ENCODE measurements around the gene CHST15. TPM values are rescaled to one million over a fixed set of nuclear protein-coding genes. Genes with fewer than 3 reads are reported as not detected.

CHST15 gene
- polyA plus RNA-seq, 1 donor from 2014 or later, result 0.79 TPM

DNA sequence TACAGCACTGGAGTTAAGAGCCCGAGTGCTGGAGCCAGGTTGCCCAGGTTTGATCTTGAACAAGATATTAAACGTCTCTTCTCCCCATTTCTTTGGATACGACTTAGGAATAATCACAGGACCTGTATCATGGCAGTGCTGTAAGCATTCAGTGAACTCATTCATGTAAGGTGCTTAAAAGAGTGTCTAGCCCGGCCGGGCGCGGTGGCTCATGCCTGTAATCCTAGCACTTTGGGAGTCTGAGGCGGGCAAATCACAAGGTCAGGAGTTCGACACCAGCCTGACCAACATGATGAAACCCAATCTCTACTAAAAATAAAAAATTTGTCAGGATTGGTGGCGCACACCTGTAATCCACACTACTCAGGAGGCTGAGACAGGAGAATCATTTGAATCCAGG lies 40.8 kb downstream of the CHST15 start:
- no peak overlapping the region for H3K27ac ChIP-seq (ENCODE audit: low read length)
- H3K79me2 ChIP-seq (replicated peaks; ENCODE audit: insufficient read depth, low read length), result no peaks in the 10 kb centered on the region
- H3K4me2 ChIP-seq (ENCODE audit: low read length), result no peak overlapping the region
- no peaks in the 10 kb centered on the region for H3K36me3 ChIP-seq (ENCODE audit: insufficient read depth, low read length)
- no peak overlapping the region for H3K9ac ChIP-seq (ENCODE audit: low read length)
- no peaks in the 10 kb centered on the region for H3K9me3 ChIP-seq (ENCODE audit: low read length)
- no peaks in the 10 kb centered on the region for H3K9me2 ChIP-seq (ENCODE audit: insufficient read depth, low read length)
- TF ChIP-seq RAD21 (conservative IDR thresholded peaks at IDR 0.05), result no peak
- TF ChIP-seq, protein P1, sequence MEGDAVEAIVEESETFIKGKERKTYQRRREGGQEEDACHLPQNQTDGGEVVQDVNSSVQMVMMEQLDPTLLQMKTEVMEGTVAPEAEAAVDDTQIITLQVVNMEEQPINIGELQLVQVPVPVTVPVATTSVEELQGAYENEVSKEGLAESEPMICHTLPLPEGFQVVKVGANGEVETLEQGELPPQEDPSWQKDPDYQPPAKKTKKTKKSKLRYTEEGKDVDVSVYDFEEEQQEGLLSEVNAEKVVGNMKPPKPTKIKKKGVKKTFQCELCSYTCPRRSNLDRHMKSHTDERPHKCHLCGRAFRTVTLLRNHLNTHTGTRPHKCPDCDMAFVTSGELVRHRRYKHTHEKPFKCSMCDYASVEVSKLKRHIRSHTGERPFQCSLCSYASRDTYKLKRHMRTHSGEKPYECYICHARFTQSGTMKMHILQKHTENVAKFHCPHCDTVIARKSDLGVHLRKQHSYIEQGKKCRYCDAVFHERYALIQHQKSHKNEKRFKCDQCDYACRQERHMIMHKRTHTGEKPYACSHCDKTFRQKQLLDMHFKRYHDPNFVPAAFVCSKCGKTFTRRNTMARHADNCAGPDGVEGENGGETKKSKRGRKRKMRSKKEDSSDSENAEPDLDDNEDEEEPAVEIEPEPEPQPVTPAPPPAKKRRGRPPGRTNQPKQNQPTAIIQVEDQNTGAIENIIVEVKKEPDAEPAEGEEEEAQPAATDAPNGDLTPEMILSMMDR (IDR thresholded peaks at IDR 0.05; ENCODE audit: poor library complexity, severe bottlenecking), result no peak
- TF ChIP-seq EP300 (conservative IDR thresholded peaks at IDR 0.05; ENCODE audit: poor library complexity, severe bottlenecking), result no peak
- TF ChIP-seq, protein P2, sequence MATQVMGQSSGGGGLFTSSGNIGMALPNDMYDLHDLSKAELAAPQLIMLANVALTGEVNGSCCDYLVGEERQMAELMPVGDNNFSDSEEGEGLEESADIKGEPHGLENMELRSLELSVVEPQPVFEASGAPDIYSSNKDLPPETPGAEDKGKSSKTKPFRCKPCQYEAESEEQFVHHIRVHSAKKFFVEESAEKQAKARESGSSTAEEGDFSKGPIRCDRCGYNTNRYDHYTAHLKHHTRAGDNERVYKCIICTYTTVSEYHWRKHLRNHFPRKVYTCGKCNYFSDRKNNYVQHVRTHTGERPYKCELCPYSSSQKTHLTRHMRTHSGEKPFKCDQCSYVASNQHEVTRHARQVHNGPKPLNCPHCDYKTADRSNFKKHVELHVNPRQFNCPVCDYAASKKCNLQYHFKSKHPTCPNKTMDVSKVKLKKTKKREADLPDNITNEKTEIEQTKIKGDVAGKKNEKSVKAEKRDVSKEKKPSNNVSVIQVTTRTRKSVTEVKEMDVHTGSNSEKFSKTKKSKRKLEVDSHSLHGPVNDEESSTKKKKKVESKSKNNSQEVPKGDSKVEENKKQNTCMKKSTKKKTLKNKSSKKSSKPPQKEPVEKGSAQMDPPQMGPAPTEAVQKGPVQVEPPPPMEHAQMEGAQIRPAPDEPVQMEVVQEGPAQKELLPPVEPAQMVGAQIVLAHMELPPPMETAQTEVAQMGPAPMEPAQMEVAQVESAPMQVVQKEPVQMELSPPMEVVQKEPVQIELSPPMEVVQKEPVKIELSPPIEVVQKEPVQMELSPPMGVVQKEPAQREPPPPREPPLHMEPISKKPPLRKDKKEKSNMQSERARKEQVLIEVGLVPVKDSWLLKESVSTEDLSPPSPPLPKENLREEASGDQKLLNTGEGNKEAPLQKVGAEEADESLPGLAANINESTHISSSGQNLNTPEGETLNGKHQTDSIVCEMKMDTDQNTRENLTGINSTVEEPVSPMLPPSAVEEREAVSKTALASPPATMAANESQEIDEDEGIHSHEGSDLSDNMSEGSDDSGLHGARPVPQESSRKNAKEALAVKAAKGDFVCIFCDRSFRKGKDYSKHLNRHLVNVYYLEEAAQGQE (IDR thresholded peaks at IDR 0.05; ENCODE audit: borderline replicate concordance), result no peak
- no peak for TF ChIP-seq POLR2AphosphoS5 (IDR thresholded peaks at IDR 0.05)
- no peak for TF ChIP-seq SMC3 (conservative IDR thresholded peaks at IDR 0.05; ENCODE audit: poor library complexity)
- no peak for TF ChIP-seq MXI1 (conservative IDR thresholded peaks at IDR 0.05; ENCODE audit: poor library complexity, severe bottlenecking)
- no peak for TF ChIP-seq TAF1 (IDR thresholded peaks at IDR 0.05; ENCODE audit: low read depth)
- no peak for TF ChIP-seq EZH2 (IDR thresholded peaks at IDR 0.05; ENCODE audit: borderline replicate concordance, insufficient read depth, low read length, poor library complexity, severe bottlenecking)
- no peaks in the 10 kb centered on the region for H3K27me3 ChIP-seq (ENCODE audit: insufficient read depth, low read depth, low read length)
- H2AFZ ChIP-seq (ENCODE audit: low read depth, low read length), result no peak overlapping the region
- H4K20me1 ChIP-seq (ENCODE audit: insufficient read depth), result no peaks in the 10 kb centered on the region
- no peak overlapping the region for H3K4me3 ChIP-seq (ENCODE audit: low read length)
- no peaks in the 10 kb centered on the region for H3F3A ChIP-seq (ENCODE audit: insufficient read depth, low read length, poor library complexity, severe bottlenecking)

DNA sequence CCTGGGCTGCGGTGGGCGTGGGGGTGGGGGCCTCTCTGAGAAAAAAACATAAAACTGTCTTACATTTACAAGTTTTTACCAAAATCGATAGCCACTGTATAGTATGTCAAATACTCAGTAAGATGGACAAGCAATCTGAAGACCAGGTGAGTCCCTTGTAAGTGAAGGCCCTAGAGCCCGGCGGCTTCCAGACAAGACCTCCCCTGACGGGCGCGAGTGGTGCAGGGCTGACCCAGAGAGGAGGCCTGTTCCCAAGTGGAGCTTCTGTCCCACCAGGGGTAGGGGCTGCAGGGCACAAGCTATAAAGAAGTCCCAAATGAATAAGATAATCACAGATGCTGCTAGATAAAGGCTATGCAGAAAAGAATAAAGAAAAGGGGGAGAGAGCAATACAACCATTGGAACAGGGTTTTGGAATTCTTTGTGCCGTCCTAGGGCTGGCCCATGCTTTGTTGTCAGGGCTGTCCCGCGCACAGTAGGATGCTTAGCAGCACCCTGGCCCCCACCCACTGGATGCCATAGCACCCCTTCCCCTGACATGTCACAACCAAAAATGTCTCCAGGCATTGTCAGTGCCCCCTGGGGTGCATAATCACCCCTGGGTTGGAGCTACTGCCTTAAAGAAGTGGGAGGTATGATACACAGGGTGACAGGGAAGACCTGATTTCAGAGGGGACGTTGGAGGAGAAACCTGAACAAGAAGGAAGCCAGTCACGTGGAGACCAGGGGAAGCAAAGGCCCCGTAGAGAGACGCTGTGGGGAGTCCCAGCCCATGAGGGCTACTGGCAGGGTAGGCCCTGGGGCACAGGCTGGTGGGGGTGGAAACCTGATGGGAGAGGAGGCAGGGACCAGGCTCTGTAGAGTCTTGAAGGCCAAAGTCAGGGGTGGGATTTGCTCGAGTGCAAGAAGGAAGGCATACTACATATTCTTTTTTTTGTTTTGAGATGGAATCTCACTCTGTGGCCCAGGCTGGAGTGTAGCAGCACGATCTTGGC lies 43.1 kb downstream of the CHST15 start:
- Histone ChIP-seq H3K9ac (ENCODE audit: low read length) (no peak overlapping the region), H3F3A (ENCODE audit: insufficient read depth, low read length, poor library complexity, severe bottlenecking) (no peaks in the 10 kb centered on the region), H3K9me3 (ENCODE audit: low read length) (no peaks in the 10 kb centered on the region), H3K27ac (ENCODE audit: low read length) (no peak overlapping the region), H3K4me3 (ENCODE audit: low read length) (no peak overlapping the region), H3K36me3 (ENCODE audit: insufficient read depth, low read length) (no peaks in the 10 kb centered on the region), H3K4me2 (ENCODE audit: low read length) (no peak overlapping the region), H3K9me2 (ENCODE audit: insufficient read depth, low read length) (no peaks in the 10 kb centered on the region), H2AFZ (ENCODE audit: low read depth, low read length) (no peak overlapping the region), H3K79me2 (replicated peaks; ENCODE audit: insufficient read depth, low read length) (no peaks in the 10 kb centered on the region), H4K20me1 (ENCODE audit: insufficient read depth) (no peaks in the 10 kb centered on the region), H3K27me3 (ENCODE audit: insufficient read depth, low read depth, low read length) (no peaks in the 10 kb centered on the region)
- TF ChIP-seq POLR2AphosphoS5 (IDR thresholded peaks at IDR 0.05) (no peak), RAD21 (conservative IDR thresholded peaks at IDR 0.05) (no peak), EP300 (conservative IDR thresholded peaks at IDR 0.05; ENCODE audit: poor library complexity, severe bottlenecking) (no peak), EZH2 (IDR thresholded peaks at IDR 0.05; ENCODE audit: borderline replicate concordance, insufficient read depth, low read length, poor library complexity, severe bottlenecking) (no peak), MXI1 (conservative IDR thresholded peaks at IDR 0.05; ENCODE audit: poor library complexity, severe bottlenecking) (no peak), SMC3 (conservative IDR thresholded peaks at IDR 0.05; ENCODE audit: poor library complexity) (no peak), TAF1 (IDR thresholded peaks at IDR 0.05; ENCODE audit: low read depth) (no peak)
- TF ChIP-seq, protein P2 (IDR thresholded peaks at IDR 0.05; ENCODE audit: borderline replicate concordance), result no peak
- TF ChIP-seq, protein P1 (IDR thresholded peaks at IDR 0.05; ENCODE audit: poor library complexity, severe bottlenecking), result no peak
